CD4-positive, alpha-beta T cell treated with Interleukin-10 for 1 hour (primary cell): ENCODE data around the gene CFAP74.
"Not testable (repeated sequence)": the region's sequence is repeated elsewhere in the genome, so short reads cannot be mapped to it uniquely, and the experiment has no call there.

Source experiments
- DNase-seq: peaks from one replicate; pipeline ENCODE4 v3.0.0-alpha.2; 2020

CFAP74 gene

DNA sequence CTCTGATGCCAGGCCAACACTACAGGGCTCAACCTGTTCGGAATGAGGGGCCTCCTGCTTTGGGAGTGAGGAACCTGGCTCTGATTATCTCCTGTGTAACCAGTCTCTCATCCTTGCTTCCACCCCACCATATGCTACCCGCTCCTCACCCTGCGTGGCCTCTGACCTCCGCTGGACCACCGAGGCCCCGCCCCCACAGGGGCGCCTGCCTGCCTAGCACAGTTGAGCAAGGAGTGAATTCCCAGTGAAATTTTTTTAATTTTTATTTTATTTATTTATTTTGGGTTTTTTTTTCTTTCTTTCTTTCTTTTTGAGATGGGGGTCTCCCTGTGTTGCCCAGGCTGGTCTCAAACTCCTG, 110.8 kb downstream of the CFAP74 start:
- no peak for DNase-seq

- DNase-seq: no peak
Measured at GRCh38 chr1:1892079-1892762, 111.4 kb downstream of the CFAP74 start.

DNA sequence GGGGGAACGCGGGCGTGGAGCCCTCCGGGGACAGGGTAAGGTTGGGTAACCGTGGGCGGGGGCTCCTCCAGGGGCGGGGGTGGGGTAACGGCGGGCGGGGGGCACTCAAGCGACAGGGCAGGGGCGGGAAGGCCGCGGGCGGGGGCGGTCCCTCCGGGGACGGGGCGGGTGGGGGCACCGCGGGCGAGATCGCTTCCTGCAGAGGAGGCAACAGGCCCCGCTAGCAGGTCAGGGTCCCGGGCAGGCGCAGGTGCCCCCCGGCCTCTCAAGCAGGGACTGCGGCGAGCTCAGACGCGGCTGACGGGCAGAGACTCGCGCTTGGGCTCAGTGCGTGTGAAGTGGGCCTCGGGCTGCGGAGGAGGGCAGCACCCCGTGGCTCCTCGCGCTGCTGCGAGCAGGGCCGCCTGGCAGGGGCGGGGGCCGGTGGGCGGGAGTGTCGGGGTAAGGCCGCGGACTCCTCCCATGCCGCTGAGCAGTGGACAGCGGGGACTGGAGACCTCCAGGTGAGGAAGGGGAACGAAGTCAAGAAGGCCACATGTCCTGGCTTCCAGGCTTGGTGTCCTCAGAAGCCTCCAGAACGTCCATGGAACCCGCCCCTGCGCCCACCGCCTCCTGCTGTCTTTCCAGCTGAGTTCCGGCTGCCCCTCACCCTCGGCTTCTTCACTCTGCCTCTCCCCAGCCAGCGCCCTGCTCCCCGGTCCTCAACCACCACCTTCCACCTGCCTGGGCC, 112.1 kb downstream of the CFAP74 start:
- DNase-seq: peak; percentile 76

DNA sequence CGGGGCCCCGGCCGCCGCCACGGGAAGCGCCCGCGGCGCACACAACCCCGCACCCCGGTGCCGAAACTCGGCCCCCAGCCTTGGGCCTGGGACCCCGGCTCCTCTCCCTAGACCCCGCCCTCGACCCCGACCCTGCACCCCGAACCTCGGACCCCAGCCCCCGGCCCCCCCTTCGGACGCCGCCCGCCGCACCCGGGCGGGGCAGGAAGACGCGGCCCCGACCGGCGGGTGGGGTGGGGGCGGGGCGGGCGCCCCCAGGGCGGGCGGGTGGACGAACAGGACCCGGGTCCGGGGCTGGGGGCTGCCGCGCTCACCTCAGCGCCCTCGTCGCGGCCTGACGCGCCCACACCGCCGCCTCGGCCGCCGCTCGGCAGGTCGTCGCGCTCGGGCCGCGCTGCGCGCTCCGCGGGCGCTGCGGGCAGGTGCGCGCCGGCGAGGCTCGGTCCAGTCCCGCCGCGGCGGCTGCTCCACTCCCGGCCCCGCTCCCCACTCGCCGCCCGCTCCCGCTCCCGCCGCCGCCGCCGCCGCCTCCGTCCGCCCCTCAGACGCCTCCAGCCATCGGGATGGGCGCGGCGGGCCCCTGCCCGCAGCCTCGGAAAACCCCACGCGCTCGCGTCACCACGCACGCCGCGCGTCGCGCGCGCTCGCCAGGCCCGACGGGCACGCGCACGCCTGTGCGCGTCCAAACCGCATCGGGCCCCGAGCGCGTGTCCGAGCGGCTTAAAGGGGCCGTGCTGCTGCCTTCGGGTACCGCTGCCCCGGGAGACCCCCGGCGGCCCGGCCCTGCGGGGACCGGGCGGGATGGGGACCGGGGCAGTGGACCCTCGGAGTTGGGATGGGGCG, 112.9 kb downstream of the CFAP74 start, which contains the start of gene GNB1:
TSS of gene GNB1 (minus strand) at position 582 of the 843 bp plus-strand sequence. CDS start 65,634 bp downstream, outside the sequence.
- DNase-seq: peak; percentile 91

GRCh38 chr1:1889847-1890505, 113.6 kb downstream of the CFAP74 start:
- peak; percentile 52 for DNase-seq

- no peak for DNase-seq
Measured at GRCh38 chr1:1889090-1889750, 114.4 kb downstream of the CFAP74 start.

DNA sequence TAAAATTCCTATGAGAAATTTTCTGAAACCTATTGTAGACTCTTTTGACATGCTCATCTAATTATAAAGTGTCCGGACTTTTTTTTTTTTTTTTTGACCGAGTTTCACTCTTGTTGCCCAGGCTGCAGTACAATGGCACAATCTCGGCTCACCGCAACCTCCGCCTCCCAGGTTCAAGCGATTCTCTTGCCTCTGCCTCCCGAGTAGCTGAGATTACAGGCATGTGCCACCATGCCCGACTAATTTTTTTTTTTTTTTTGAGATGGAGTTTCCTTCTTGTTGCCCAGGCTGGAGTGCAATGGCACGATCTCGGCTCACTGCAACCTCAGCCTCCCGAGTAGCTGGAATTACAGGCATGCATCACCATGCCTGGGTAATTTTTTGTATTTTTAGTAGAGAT, 119.7 kb downstream of the CFAP74 start:
- not testable (repeated sequence) for DNase-seq

GRCh38 chr1:1883092-1883873, 120.3 kb downstream of the CFAP74 start:
- DNase-seq: no peak

DNA sequence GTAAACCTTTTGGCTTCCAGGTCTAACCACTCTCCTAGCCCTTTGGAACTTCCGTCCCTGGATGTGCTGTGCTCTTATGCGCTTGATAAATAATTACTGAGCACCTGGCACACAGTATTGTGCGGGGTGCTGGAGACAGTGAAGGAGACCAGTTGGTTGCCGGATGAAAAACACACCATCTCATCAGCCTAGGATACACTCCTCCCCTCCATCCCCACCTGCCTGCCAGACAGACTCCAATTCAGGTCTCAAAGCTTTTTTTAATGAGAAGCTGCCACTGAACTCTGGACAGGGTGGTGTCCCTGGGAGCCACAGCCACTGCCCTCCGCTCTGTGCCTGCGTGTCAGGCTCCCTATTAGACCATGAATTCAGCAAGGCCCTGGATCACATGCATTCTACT, 121.9 kb downstream of the CFAP74 start:
- no peak for DNase-seq

GRCh38 chr1:1880617-1881312, 122.8 kb downstream of the CFAP74 start:
- DNase-seq: no peak

DNA sequence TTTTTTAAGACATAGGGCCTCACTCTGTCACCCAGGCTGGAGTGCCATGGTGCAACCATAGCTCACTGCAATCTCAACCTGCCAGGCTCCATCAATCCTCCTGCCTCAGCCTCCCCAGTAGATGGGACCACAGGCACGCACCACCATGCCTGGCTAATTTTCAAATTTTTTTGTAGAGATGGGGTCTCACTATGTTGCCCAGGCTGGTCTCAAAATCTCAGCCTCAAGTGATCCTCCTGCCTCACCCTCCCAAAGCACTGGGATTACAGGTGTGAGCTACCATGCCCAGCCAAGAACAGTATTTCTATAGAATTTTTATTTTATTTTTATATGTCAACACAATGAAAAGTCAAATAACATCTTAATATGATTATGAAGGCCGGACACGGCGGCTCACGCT, 123.6 kb downstream of the CFAP74 start:
- DNase-seq: no peak

- no peak for DNase-seq
Measured at GRCh38 chr1:1877865-1878436, 125.6 kb downstream of the CFAP74 start.

- DNase-seq: no peak
Measured at GRCh38 chr1:1876335-1876930, 127.2 kb downstream of the CFAP74 start.

DNA sequence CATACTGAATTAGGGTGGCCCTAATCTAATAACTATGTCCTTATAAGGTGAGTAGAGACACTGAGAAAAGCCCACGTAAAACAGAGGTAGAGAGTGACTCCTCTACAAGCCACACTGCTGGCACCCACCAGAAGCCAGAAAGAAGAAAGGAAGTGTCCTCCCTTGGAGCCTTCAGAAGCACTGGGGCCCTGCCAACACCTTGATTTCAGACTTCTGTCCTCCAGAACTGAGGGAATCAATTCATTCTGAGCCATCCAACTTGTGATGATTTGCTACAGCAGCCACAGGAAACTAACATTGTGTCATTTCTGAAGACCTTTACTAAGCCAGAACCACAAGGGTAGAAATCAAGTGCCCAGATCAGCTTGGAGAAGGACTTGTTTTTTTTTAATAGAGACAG, 127.7 kb downstream of the CFAP74 start:
- no peak for DNase-seq

DNA sequence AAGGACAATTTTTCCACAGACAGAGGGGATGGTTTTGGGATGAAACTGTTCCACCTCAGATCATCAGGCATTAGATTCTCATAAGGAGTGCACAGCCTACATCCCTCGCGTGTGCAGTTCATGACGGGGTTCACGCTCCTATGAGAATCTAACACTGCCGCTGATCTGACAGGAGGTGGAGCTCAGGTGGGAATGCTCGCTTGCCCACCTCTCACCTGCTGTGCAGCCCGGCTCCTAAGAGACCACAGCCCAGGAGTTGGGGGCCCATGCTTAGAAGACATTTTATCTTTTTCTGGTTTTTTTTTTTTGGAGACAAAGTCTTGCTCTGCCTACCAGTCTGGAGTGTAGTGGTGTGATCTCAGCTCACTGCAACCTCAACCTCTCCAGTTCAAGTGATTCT, 128.7 kb downstream of the CFAP74 start:
- no peak for DNase-seq

DNA sequence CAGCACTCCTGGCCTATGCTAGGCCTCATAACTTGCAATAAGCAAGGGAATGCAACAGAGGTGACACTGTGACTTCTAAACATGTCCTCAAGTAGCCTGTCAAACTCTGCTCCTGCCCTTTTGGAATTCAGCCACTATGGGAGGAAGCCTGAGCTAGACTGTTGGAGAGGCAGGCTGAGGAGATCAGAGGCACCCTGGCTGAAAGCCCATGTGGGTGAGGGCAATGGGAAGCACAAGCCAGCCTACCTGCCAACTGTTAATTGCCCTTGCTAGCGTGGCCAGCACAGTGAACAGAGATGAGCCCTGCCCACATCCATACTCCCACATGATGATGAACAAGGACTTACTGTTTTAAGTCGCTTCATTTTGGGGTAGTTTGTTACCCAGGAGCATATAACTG, 130.4 kb downstream of the CFAP74 start:
- DNase-seq: no peak

GRCh38 chr1:1872329-1872994, 131.1 kb downstream of the CFAP74 start:
- DNase-seq: no peak
